Measurements from ENCODE around the gene ACAP3.

GRCh38 chr1:1307261-1307922 lies 338 bp downstream of the ACAP3 start:
- TF ChIP-seq RCOR1 (IDR thresholded peaks at IDR 0.05; ENCODE audit: insufficient replicate concordance, low read length): no peak
- no peak for TF ChIP-seq CEBPB (IDR thresholded peaks at IDR 0.05; ENCODE audit: low read depth, low read length)
